GM12892 (cell line): ENCODE results near the gene IL11.

Source experiments
- POLR2A ChIP-seq: IDR thresholded peaks from 2 replicates; pipeline ENCODE4 v1.6.1; 2011; ENCODE audit warnings: low read depth, low read length, control low read depth
- TAF1 ChIP-seq: IDR thresholded peaks from 2 replicates; pipeline ENCODE4 v1.6.1; 2011; ENCODE audit warnings: low read depth, mild to moderate bottlenecking, control low read depth, low read length, borderline replicate concordance

DNA sequence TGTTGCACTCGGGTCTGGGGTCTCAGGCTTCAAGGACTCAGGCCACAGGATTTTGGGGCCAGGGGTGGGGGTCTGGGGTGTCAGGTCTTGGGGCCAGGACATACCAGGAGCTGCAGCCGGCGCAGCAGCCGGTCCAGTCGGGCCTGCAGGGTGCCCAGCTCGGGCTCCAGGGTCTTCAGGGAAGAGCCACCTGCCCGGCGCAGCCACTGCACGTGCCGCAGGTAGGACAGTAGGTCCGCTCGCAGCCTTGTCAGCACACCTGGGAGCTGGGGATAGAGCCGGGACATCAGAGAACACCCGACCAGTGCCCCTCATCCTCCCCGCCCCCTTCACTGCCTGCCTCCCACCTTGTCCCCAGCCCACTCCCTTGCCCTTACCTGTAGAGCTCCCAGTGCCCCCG, 2.2 kb downstream of the IL11 start:
- TF ChIP-seq TAF1 (no peak), POLR2A (no peak)
